ENCODE measurements around the gene CFAP300.

DNA sequence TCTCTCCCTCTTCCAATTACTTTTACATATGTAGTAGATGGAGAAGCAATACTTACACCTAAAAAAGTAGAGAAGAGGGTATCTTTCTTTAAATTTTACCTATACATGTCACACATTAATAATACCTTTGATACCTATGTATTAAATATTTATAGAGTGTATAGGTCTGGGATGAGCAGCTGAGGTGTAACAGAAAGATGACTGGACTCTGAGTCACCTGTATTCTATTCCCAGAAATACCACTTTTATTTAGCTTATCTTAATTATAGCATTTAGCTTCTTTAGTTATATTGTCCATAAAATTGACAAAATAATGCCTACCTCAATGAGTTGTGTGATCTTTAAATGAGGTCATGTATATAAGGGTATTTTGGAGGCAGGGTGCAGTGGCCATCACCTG lies 32.4 kb downstream of the CFAP300 start:
- no peak for TF ChIP-seq POLR2AphosphoS5 (IDR thresholded peaks at IDR 0.05; ENCODE audit: low read depth, low read length)
- TF ChIP-seq SIN3A (IDR thresholded peaks at IDR 0.05; ENCODE audit: borderline replicate concordance, insufficient read depth, low read length): no peak
- TF ChIP-seq, protein P1, sequence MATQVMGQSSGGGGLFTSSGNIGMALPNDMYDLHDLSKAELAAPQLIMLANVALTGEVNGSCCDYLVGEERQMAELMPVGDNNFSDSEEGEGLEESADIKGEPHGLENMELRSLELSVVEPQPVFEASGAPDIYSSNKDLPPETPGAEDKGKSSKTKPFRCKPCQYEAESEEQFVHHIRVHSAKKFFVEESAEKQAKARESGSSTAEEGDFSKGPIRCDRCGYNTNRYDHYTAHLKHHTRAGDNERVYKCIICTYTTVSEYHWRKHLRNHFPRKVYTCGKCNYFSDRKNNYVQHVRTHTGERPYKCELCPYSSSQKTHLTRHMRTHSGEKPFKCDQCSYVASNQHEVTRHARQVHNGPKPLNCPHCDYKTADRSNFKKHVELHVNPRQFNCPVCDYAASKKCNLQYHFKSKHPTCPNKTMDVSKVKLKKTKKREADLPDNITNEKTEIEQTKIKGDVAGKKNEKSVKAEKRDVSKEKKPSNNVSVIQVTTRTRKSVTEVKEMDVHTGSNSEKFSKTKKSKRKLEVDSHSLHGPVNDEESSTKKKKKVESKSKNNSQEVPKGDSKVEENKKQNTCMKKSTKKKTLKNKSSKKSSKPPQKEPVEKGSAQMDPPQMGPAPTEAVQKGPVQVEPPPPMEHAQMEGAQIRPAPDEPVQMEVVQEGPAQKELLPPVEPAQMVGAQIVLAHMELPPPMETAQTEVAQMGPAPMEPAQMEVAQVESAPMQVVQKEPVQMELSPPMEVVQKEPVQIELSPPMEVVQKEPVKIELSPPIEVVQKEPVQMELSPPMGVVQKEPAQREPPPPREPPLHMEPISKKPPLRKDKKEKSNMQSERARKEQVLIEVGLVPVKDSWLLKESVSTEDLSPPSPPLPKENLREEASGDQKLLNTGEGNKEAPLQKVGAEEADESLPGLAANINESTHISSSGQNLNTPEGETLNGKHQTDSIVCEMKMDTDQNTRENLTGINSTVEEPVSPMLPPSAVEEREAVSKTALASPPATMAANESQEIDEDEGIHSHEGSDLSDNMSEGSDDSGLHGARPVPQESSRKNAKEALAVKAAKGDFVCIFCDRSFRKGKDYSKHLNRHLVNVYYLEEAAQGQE (IDR thresholded peaks at IDR 0.05; ENCODE audit: insufficient read depth in 1 of 2, low read depth in 2 of 2, low read length in 2 of 2): no peak
